HG02981 (cell line): Measurements from ENCODE around the gene B3GNT7.
"Not testable (repeated sequence)": the region's sequence is repeated elsewhere in the genome, so short reads cannot be mapped to it uniquely, and the experiment has no call there.

Experiments used
- ATAC-seq: cut with Tn5 transposase; IDR thresholded peaks from one replicate; pipeline ENCODE4 v1.9.1; 2021; ENCODE audit warnings: mild to moderate bottlenecking, moderate library complexity; ENCODE audit not compliant: unreplicated experiment

B3GNT7 gene

GRCh38 chr2:231421051-231421580 lies 25.6 kb downstream of the B3GNT7 start:
- ATAC-seq = no peak

- ATAC-seq = no peak
Observed at GRCh38 chr2:231422056-231422455, 26.5 kb downstream of the B3GNT7 start.

- no peak for ATAC-seq
Observed at GRCh38 chr2:231423176-231423575, 27.7 kb downstream of the B3GNT7 start.

- ATAC-seq = no peak
Observed at GRCh38 chr2:231425291-231425810, 29.8 kb downstream of the B3GNT7 start.

GRCh38 chr2:231425811-231426703 lies 30.5 kb downstream of the B3GNT7 start:
- ATAC-seq = no peak

- no peak for ATAC-seq
Observed at GRCh38 chr2:231427116-231427515, 31.6 kb downstream of the B3GNT7 start.

GRCh38 chr2:231429152-231429551 lies 33.6 kb downstream of the B3GNT7 start:
- no peak for ATAC-seq

GRCh38 chr2:231429901-231430300 lies 34.4 kb downstream of the B3GNT7 start:
- no peak for ATAC-seq

- not testable (repeated sequence) for ATAC-seq
Observed at GRCh38 chr2:231430437-231430836, 34.9 kb downstream of the B3GNT7 start.

- no peak for ATAC-seq
Observed at GRCh38 chr2:231431606-231432005, 36.1 kb downstream of the B3GNT7 start.

GRCh38 chr2:231433990-231434389 lies 38.5 kb downstream of the B3GNT7 start:
- no peak for ATAC-seq

- no peak for ATAC-seq
Observed at GRCh38 chr2:231436957-231437356, 41.4 kb downstream of the B3GNT7 start.

- ATAC-seq = no peak
Observed at GRCh38 chr2:231449503-231450054, 54.1 kb downstream of the B3GNT7 start.

- ATAC-seq = no peak
Observed at GRCh38 chr2:231450548-231450989, 55.1 kb downstream of the B3GNT7 start.
